Fibroblast of skin of left quadriceps (primary cell): Measurements from ENCODE around the gene EIPR1.

ENCODE experiments used
- DNase-seq, 2 experiments: peaks; one replicate each; pipeline ENCODE4 v3.0.0-alpha.2; 2013; ENCODE audit warnings: low read depth in 2 of 2

The EIPR1 gene

DNA sequence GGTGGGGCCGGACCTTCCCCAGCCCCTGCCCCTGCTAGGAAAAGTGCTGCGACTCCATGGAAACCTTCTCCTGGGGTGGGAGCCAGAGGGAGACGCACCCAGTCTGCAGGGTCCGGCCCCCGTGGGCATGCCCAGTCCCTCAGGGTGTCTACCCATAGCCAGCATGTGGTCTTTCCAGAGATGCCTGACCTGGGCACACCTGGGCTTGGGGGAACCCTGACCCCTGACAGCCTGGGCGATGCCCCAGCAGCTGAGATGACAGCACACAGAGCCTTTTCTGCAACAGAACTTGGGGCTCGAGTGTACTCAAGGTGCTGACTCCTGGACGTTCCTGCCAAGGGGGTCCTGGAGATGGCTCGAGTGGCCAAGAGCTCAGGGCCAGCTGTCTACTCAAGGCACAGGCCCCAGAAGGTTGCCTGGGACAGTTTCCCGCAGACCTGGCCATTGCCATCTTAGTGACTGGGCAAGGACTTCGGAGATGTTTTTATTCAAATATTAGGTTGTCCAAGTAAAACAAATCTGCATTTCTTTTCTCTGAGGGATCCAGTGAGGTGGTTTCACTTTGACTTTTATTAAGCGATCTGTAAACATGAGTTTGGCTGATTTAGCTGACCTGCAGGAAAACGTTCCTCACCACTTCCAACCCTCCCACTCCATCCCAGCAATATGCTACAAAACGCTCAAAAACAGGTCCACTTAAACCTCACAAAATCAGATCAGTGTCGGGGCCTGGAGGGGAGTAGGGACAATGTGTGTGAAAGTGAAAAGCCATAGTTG is 228.0 kb downstream of the EIPR1 start:
- DNase-seq: no peak

DNA sequence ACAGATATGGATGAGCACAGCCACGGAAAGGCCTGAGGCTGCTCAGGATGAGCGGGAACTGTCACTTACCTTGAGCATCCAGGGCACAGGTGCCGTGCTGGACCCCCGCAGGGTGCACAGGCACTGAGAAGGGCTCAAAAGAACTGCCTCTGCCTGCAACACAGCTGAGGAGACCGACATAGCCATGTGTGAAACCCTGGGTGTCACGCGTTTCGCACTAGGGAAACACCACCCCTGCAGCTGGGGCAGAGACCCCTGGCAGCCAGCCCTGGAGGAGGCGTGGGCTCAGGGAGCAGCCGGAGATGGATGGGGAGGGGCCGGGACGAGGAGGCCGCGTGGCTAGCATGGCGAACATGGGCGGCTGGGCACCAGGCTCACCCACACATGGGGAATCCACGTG is 228.9 kb downstream of the EIPR1 start:
- no peak for DNase-seq

DNA sequence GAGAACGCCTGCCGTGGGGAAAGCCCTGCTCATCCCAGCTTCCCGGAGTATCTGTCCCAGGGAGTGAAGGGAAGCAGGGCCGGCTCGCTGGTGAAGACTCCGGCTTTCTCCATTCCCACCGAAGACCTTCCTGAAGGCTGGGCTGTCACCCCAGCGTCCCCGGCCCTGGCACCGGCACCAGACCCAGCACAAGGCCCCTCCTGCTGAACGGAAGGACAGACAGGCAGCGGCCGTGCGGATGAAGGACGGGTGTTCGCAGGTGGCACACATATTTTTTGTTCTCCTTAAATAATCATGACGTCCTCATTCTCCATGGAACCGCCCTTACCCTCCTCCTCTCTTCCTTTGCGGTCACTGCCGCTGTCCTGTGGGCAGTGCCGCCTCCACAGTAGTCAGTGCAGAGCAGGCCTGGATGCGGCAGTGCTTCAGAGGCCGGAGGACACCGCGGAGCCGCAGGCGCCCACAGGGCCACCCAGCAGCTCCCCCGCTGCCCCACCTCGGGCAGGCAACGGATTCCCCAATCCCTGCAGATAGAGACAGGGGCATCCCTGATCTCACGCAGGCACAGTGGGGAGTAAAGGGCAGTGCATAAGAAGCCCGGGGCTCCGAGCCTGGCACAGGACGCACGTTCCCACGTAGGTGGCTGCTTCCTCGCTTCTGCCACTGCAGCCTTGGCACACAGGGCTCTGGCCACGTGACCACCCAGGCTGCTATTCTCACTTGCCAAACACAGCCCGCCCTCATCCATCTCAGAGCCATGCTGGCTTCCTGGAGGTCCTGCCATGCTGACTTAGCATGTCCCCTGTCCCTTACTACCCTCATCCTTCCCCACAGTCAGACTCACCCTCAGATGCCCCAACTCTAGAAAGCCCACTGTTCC is 229.7 kb downstream of the EIPR1 start:
- no peak for DNase-seq

DNA sequence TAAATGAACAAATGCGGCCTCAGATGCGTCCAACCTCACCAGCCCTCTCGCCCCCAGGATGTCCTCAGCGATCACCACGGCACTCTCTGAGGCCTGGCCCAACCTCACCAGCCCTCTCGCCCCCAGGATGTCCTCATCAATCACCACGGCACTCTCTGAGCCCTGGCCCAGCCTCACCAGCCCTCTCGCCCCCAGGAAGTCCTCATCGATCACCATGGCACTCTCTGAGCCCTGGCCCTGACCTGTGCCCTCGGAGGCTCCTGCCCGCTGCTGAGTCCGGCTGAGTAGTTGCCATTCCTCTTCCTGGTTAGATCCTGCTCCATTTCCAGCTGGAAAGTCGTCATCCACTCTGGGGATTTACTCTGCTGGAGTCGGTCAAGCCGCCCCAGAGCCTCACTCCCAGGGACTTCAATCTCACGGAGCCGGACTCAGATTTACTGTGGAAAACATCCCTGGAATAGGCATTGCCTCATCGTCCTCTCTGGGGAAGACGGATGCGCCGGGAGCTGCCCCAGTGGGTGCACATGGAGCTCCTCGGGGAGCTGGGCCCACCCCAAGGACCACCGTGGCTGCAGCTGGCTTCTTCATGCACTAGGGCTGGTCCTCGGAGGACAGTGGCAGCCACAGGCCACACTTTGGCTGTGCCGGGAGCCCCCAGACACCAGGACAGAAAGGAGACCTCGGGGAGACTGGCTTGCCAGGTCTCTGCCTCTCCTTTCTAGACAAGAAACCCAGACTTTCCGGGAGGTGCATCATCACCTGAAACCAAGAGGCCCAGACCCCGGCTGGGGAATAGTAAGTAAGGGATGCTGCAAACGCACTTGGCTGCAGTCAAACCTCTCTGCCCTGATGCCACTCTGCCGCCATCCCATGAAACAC is 230.6 kb downstream of the EIPR1 start:
- no peak for DNase-seq

DNA sequence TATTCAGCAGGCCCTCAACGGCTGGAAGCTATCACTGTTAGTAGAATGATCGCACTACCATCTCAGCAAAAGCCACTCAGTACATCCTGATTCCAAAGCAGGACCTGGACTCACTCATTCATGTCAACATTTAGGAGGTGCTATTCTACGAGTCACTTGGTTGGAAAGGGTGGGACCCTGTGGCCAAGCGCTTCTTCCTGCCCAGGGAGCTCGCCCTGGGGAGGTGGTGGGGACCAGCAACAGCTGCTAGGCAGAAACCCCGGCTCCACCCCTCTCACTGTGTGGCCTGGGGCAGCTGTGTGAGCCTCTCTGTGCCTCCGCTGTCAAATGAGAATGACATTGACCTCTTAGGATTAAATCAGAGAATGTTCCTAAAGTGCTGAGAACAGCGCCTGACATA is 231.4 kb downstream of the EIPR1 start:
- no peak for DNase-seq

DNA sequence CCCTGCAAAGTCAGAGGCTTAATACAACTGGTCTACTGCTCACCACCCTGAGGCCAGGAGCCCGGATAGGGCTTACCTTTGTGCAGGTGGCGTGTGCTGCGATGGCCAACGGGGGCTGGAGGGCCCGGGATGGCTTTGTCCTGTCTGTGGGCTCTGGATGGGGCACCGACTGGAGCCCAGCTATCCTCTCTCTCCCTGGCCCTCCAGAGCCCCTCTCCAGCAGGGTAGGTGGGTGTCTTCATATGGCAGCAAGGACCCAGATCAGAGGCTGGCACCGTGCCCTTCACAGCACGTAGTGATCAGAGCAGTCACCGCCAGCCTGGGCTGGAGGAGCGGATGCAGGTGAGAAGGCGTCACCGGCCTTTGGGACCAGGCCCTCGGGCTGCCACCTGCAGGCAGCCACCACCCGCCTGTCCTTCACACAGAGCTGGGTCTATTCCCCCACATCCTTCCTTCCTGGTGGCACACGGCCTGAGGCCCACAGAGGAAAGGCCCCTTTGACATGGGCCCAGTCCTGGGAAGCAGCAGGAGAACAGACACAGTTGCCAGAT is 232.1 kb downstream of the EIPR1 start:
- DNase-seq: no peak

DNA sequence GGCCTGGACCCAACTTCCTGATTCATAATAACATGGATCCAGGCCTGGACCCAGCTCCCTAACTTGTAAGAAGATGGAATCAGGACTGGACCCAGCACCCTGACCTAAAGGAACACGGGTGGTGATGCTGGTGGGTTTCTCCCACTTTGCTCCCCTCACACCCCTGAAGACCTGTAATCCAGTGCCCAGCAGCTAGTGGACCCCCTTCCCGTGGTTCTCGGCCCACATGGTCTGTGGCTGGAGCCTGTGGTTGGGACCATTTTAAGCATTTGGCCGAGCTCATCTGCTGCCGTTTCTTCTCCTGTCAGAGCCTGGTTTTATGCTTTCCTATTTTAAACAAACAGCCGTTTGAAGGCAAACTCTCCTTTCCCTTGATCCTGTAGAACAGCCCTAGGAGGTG is 232.8 kb downstream of the EIPR1 start:
- DNase-seq: no peak

DNA sequence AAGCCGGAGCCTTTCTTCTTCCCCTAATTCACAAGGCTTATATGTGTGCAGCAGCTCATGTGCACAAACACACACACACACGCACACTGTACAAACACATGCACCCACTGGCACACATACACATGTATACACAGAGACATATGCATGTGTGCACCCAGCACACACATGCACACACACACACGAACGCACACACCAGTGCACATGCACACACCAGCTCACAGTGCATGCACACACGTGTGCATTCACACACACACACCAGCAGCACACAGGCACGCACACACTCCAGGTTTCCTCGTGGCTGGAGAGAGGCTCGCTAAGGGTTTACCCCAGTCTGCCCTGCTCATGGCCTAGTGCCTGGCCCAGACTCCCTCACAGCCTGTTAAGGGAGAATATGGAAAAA is 234.0 kb downstream of the EIPR1 start:
- no peak for DNase-seq

DNA sequence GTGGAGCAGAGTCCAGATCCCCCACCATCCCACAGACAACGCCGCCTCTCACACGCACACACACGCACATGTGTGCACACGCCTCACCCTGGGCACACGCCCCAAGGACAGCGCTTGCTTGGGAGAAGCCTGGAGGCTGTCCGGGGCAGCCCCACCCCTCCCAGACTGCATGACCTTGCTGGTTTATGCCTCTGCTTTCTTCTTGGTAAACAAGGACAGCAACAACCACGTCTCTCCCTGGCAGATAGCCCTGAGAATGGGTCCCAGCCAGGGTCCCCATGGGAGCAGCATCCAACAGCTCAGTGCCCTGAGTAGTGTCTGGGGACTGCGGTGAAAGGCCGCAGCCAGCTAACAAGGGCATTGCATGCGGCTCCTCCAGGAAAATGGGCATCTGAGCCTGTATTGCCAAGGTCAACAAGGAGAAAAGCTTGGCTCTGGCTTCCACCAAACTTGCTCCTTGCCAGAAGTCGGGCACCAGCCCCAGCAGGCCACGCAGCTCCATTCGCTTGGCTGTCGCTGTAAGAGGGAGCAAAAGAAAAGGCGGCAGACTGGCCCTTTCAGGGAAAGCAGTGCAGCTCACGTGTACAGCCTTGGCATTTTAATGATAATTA is 234.6 kb downstream of the EIPR1 start:
- no peak for DNase-seq

DNA sequence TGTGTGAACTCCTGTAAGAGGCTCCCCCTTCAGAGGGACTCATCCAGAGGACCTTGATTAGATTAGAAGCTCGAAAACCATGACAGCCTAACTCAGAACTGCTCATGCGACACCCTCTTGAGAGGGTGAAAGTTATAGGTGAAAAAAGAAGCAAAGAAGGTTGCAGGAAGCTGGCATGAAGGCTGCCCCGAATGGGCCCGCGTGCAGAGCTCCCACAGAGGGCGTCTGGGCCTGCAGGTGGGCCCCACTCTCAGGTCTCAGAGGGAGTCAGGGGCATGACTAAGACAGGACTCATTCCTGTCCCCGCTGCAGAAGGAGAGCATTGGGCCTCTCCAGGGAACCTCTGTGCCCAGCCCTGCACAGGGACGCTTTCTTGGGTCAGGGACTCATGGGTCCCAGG is 235.4 kb downstream of the EIPR1 start:
- DNase-seq: no peak

DNA sequence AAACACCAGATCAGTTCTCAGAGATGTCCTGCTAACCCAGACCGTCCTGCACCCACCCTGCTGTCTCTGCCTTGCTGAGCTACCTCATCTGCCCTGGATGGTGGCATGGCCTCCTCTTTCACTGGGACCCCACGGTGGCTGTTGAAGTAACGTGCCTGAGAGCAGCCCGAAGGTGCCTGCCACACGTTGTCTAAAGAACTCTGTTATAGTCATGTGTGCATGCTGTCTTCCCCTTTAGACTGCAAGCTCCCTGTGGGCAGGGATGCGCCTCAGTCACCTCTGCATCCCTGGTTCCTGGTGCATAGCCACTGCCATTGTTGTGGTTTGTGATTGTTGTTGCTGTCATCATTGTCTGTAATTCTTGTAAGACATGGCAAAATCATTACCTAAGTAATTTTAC is 235.9 kb downstream of the EIPR1 start:
- DNase-seq: no peak

DNA sequence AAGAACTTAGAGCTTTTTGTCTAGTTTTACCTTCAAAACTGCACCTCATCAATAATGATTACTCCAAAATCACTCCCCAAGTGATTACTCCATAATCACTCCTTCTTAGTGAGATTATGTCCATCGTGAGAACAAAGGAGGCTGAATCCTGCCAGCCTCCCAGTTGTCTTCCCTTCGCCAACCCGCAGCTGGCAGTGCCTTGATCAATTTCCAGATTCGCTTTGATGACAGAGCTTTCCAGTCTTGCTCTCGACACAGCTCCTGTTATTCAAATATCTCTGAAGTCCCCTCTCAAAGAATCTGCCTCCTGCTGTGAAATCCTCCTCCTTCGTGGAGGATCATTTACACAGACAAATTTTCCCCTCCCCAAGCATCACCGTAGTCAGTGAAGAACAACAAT is 237.7 kb downstream of the EIPR1 start:
- DNase-seq: no peak
